Peyer's patch (tissue), 4 donors: ENCODE measurements around the gene SLC35A4. TPM values are rescaled to one million over a fixed set of nuclear protein-coding genes. Genes with fewer than 3 reads are reported as not detected.

ENCODE experiments used
- DNase-seq, 3 donors: peaks; one replicate each; pipeline ENCODE4 v3.0.0-alpha.2; 2017 to 2019
- H3K27ac ChIP-seq, 4 donors: fragments of 200-600 bp; sonication (generic); one replicate each; pipeline ENCODE4 v1.5.1; 2016 to 2019
- H3K27me3 ChIP-seq, 2 donors: fragments of 200-600 bp; sonication (generic); one replicate each; pipeline ENCODE4 v1.5.1; 2019
- H3K36me3 ChIP-seq, 3 donors: fragments of 200-600 bp; sonication (generic); one replicate each; pipeline ENCODE4 v1.5.1; 2016 to 2019
- H3K4me1 ChIP-seq, 4 donors: fragments of 200-600 bp; sonication (generic); one replicate each; pipeline ENCODE4 v1.5.1; 2016 to 2019
- H3K4me3 ChIP-seq, 4 donors: fragments of 200-600 bp; sonication (generic); 1 replicate in 3 of 4; 2 replicates in 1 of 4; pipeline ENCODE4 v1.5.1; 2016 to 2019; ENCODE audit warnings: mild to moderate bottlenecking in 1 of 4
- H3K9me3 ChIP-seq, 4 donors: fragments of 200-600 bp; sonication (generic); one replicate each; pipeline ENCODE4 v1.5.1; 2016 to 2019; ENCODE audit warnings: mild to moderate bottlenecking in 1 of 4
- CTCF ChIP-seq, 6 experiments: fragments of 450-650 bp in 4 of 6; fragments of 200-600 bp in 2 of 6; sonication (generic) in 1 of 6; IDR thresholded peaks; one replicate each; pipeline ENCODE4 v1.5.1; 2017 to 2019; ENCODE audit warnings: antibody characterized with exemption in 6 of 6, mild to moderate bottlenecking in 3 of 6, moderate library complexity in 1 of 6
- POLR2A ChIP-seq, 2 donors: fragments of 450-650 bp; IDR thresholded peaks; one replicate each; pipeline ENCODE4 v1.5.1; 2017; ENCODE audit warnings: antibody characterized with exemption in 2 of 2, mild to moderate bottlenecking in 2 of 2, moderate library complexity in 2 of 2
- small RNA-seq, 2 donors: library from RNA; depleted of rRNA; stranded (forward); fragments of <200 nt; gene quantifications; one replicate each; pipeline ENCODE3, GENCODE V24; 2016
- total RNA-seq, 4 donors: library from RNA; depleted of rRNA; stranded (reverse); fragments of >200 nt; gene quantifications; one replicate each; pipeline ENCODE4 v1.1.0, GENCODE V29; 2016

SLC35A4 gene
- total RNA-seq, 4 donors from 2014 or later, result 41.9 to 51.3 (median 49.9) TPM

- TF ChIP-seq POLR2A (IDR thresholded peaks at IDR 0.05) (no peak), CTCF (IDR thresholded peaks at IDR 0.05) (peak in 1 of 6 experiments; percentile 9)
- Histone ChIP-seq H3K27me3 (no peaks in the 10 kb centered on the region), H3K36me3 (no peaks in the 10 kb centered on the region), H3K27ac (peak overlapping the region in 1 of 4 donors; percentile 25), H3K9me3 (no peaks in the 10 kb centered on the region), H3K4me3 (no peak overlapping the region), H3K4me1 (peaks cover 0 to 5% (median 2%) of the 10 kb centered on the region in 4 donors)
- DNase-seq, result no peak
These were observed 42.4 kb downstream of the SLC35A4 start for GRCh38 chr5:140607031-140607430.

DNA sequence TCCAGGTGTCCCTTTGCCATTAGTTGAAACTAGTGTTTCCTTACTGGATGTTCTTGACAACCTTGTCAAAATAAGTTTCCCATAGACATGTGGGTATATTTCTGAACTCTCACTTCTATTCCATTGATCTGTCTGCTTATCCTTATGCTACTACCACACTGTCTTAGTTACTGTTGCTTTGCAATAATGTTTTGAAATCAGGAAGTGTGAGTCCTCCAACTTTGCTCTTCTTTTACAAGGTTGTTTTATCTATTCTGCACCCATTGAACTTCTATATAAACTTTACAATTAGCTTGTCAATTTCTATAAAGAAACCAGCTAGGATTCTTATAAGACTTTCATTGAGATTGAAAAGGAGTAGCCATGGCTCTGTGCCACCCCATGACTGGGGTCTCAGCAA is 44.1 kb downstream of the SLC35A4 start:
- no peak overlapping the region for H3K4me3 ChIP-seq
- no peaks in the 10 kb centered on the region for H3K36me3 ChIP-seq
- no peaks in the 10 kb centered on the region for H3K27me3 ChIP-seq
- TF ChIP-seq POLR2A (IDR thresholded peaks at IDR 0.05), result no peak
- TF ChIP-seq CTCF (IDR thresholded peaks at IDR 0.05), result no peak
- H3K27ac ChIP-seq, result no peak overlapping the region
- no peak for DNase-seq
- H3K4me1 ChIP-seq, result peaks cover 0 to 5% (median 2%) of the 10 kb centered on the region in 4 donors
- no peaks in the 10 kb centered on the region for H3K9me3 ChIP-seq

DNA sequence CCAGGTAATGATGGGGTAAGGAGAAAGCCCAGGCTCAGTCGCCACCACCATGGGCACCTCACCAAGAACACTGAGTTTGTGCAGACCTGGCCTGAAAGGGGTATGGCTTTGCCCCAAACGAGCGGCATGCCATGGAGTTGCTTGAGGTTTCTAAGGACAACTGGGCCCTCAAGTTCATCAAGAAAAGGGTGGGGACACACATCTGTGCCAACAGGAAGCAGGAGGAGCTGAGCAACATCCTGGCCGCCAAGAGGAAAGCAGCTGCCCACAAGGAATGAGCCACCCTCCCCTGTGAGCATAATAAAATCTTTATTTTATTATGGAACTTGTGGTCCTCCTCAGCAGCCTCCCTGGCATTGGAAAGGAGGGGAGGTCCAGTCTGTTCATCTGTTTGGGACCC is 44.5 kb downstream of the SLC35A4 start:
- H3K27me3 ChIP-seq, result no peaks in the 10 kb centered on the region
- DNase-seq, result peak in 2 of 3 donors; percentile 58 to 61
- no peaks in the 10 kb centered on the region for H3K9me3 ChIP-seq
- no peak overlapping the region for H3K27ac ChIP-seq
- TF ChIP-seq CTCF (IDR thresholded peaks at IDR 0.05) (no peak), POLR2A (IDR thresholded peaks at IDR 0.05) (no peak)
- H3K4me3 ChIP-seq, result no peak overlapping the region
- H3K36me3 ChIP-seq, result no peaks in the 10 kb centered on the region
- peaks cover 0 to 5% (median 2%) of the 10 kb centered on the region in 4 donors for H3K4me1 ChIP-seq

DNA sequence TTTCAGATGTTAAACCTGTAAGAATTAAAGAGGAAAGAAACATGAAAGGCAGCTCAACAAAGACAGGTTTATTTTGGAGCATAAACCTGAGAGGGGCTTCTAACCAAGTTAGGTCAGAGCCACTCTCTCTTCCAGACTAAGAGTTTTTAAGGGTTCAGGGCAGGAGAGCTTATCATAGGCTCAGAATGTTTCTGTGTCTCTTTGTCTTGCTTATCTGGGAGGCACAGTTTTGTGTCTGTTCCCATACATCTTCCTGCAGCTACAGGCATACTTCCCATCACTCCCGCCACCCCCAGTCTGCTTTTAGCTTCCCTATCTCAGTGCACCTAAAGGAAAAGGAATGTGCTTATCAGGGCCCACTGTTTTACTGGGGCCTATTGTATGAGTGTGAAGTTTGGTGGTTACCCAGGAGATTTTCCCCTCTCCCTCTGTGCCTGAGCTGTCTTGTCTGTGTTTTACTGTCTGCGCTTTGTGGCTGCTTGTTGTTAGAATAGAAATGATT is 46.4 kb downstream of the SLC35A4 start:
- Histone ChIP-seq H3K27ac (peak overlapping the region in 1 of 4 donors; percentile 6), H3K4me1 (peaks cover 0 to 5% (median 2%) of the 10 kb centered on the region in 4 donors), H3K9me3 (no peaks in the 10 kb centered on the region), H3K36me3 (no peaks in the 10 kb centered on the region), H3K4me3 (no peak overlapping the region), H3K27me3 (no peaks in the 10 kb centered on the region)
- no peak for DNase-seq
- TF ChIP-seq CTCF (IDR thresholded peaks at IDR 0.05) (no peak), POLR2A (IDR thresholded peaks at IDR 0.05) (no peak)

Small RNA genes within 50 kb of the gene (small RNA-seq; reads per million reads assigned to genes)
- gene RF00279, result 0 reads per million in 2 donors
- gene RF00443, result 0 reads per million in 2 donors

Other genes with a start within 250 kb of the SLC35A4 start
- 10 to 100 TPM in 2 of 4 donors, 1 to 10 TPM in 2; 4.1 to 41.0 (median 10.1) TPM for gene HBEGF, start 218.2 kb upstream of the SLC35A4 start, total RNA-seq
- 1 to 10 TPM in 1 of 4 donors, under 1 TPM in 2, not detected in 1; 0.38 to 2.5 (median 0.40) TPM for gene SLC4A9, start 204.6 kb upstream of the SLC35A4 start, total RNA-seq
- 100 to 1,000 TPM; 141 to 236 (median 211) TPM for gene ANKHD1, start 163.0 kb upstream of the SLC35A4 start, total RNA-seq
- 10 to 100 TPM in 3 of 4 donors, not detected in 1; 32.4 to 46.1 (median 32.9) TPM for gene EIF4EBP3, start 17.2 kb upstream of the SLC35A4 start, total RNA-seq
- gene SRA1, start 7.4 kb upstream of the SLC35A4 start, total RNA-seq, result 10 to 100 TPM; 19.8 to 38.6 (median 27.5) TPM
- gene APBB3, start 230 bp upstream of the SLC35A4 start, total RNA-seq, result 10 to 100 TPM; 21.7 to 78.5 (median 62.4) TPM
- 10 to 100 TPM in 2 of 4 donors, 1 to 10 TPM in 2; 3.3 to 16.0 (median 7.4) TPM for gene CD14, start 68.3 kb downstream of the SLC35A4 start, total RNA-seq
- 10 to 100 TPM; 21.9 to 90.9 (median 42.2) TPM for gene TMCO6, start 74.6 kb downstream of the SLC35A4 start, total RNA-seq
- 10 to 100 TPM; 51.2 to 90.2 (median 69.6) TPM for gene NDUFA2, start 82.8 kb downstream of the SLC35A4 start, total RNA-seq
- 100 to 1,000 TPM in 1 of 4 donors, 10 to 100 TPM in 3; 40.5 to 167 (median 82.8) TPM for gene IK, start 83.0 kb downstream of the SLC35A4 start, total RNA-seq
- gene WDR55, start 100.1 kb downstream of the SLC35A4 start, total RNA-seq, result 10 to 100 TPM; 31.3 to 66.8 (median 39.7) TPM
- gene DND1, start 108.7 kb downstream of the SLC35A4 start, total RNA-seq, result 1 to 10 TPM in 3 of 4 donors, not detected in 1; 3.7 to 5.0 (median 3.8) TPM
- gene HARS1, start 126.5 kb downstream of the SLC35A4 start, total RNA-seq, result 10 to 100 TPM; 24.3 to 55.3 (median 46.1) TPM
- 10 to 100 TPM; 21.5 to 49.6 (median 42.4) TPM for gene HARS2, start 126.6 kb downstream of the SLC35A4 start, total RNA-seq
- gene ZMAT2, start 135.6 kb downstream of the SLC35A4 start, total RNA-seq, result 10 to 100 TPM; 17.3 to 21.7 (median 21.1) TPM
- not detected for gene PCDHA1, start 221.3 kb downstream of the SLC35A4 start, total RNA-seq
- gene PCDHA2, start 230.0 kb downstream of the SLC35A4 start, total RNA-seq, result not detected
- gene PCDHA3, start 236.2 kb downstream of the SLC35A4 start, total RNA-seq, result under 1 TPM in 1 of 4 donors, not detected in 3; 0.27 TPM
- 1 to 10 TPM in 1 of 4 donors, under 1 TPM in 1, not detected in 2; 0.54 to 2.6 TPM for gene PCDHA4, start 242.2 kb downstream of the SLC35A4 start, total RNA-seq